Urinary bladder (tissue), 4 donors: ENCODE results near the gene ZNF79. TPM values are rescaled to one million over a fixed set of nuclear protein-coding genes. Genes with fewer than 3 reads are reported as not detected.
A peak's percentile ranks its signal among the peaks of the same experiment; 100 is the strongest.

Source experiments
- DNase-seq: peaks from one replicate; pipeline ENCODE4 v3.0.0-alpha.2; 2015; ENCODE audit errors: extremely low spot score
- H3K27ac ChIP-seq: one replicate; pipeline ENCODE4 v1.5.1; 2013; ENCODE audit warnings: low read depth, mild to moderate bottlenecking, moderate library complexity
- H3K36me3 ChIP-seq: one replicate; pipeline ENCODE4 v1.6.1; 2013; ENCODE audit warnings: mild to moderate bottlenecking, moderate library complexity; ENCODE audit not compliant: insufficient read depth
- H3K4me1 ChIP-seq: one replicate; pipeline ENCODE4 v1.6.1; 2013; ENCODE audit warnings: mild to moderate bottlenecking, moderate library complexity; ENCODE audit not compliant: insufficient read depth
- H3K4me3 ChIP-seq: one replicate; pipeline ENCODE4 v1.5.1; 2013; ENCODE audit warnings: low read depth, low read length
- WGBS: extraction: QIAGEN DNeasy Blood & Tissue Kit; methylation state at CpG from one replicate; pipeline ENCODE4 v1.1.7; 2013; 5-methylcytosine and 5-hydroxymethylcytosine counted together
- polyA plus RNA-seq: library from polyadenylated mRNA; stranded (reverse); fragments of 200-250 nt; gene quantifications from one replicate; pipeline ENCODE4 v1.2.3, GENCODE V29; 2013
- total RNA-seq: library from RNA; depleted of rRNA; stranded (reverse); fragments of >200 nt; gene quantifications from one replicate; pipeline ENCODE4 v1.2.3, GENCODE V29; 2014
- donor health status: healthy with polysubstance abuse.
- donor health status: healthy.

The ZNF79 gene
- total and polyA plus RNA-seq, 2 donors = 6.7 to 10.7 TPM

DNA sequence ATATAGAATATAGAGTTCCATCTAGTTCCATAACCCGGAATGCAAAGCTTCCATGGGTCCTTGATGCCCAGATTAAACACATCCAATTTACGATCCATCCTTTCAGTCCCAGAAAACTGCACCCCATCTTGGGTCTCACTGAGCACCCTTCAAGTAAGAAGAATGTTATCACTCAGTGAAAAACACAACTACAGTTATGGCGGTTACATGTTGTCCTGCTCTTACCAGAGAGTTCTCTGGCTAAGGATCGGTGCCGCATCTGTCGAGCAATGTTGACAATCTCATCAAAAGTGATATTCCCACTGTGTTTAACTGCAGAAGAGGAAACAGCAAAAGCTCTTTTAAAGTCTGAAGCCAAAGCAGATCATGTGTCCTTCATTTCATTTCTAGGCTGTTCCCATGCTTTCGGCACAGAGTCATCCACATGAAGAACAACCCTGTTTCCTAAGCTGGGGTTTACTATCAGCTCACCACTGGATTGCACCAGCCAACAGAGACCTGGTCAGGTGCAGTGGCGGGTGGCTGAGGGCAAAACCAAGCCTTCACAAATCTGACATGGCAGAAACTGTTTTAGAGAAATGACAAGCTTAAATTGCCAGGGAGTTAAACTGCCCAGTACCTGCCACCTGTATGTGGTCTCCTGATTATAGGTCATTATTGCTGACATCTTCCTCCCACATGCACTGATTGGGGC lies 24.1 kb downstream of the ZNF79 start:
- Histone ChIP-seq H3K27ac (no peak overlapping the region), H3K4me3 (no peak overlapping the region), H3K36me3 (no peaks in the 10 kb centered on the region), H3K4me1 (peaks cover 3% of the 10 kb centered on the region)
- 85% methylated on average over 8 of the region's 8 CpGs for WGBS
- DNase-seq = no peak

DNA sequence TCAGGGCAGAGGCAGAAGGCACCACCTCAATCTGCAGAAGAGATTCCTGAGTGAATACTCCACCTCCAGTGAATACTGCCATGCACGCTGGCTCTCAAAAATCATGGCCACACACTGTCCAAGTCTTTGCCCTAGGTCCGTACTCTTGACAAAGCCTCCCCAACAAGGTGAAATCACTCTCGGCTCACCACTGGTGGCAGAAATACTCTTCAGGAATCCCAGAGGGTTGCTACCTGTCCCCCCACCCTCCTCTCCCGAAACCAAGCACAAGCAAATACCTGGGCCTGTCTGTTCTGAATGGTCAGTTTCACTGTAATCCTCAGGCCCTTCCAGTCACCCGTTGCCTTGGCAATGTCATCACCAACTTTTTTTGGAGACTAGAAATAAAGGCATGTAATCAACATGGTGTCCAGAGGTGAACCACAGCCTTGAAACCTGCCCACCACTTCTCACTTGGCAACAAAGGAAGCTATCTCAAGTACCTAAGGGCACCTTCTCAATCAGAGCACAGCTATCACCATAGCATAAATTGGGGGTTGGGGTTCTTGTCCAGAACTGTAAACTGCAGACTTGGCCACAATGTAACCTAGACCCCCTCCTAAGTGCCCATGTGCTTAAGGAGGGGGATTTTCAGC lies 25.3 kb downstream of the ZNF79 start:
- no peaks in the 10 kb centered on the region for H3K36me3 ChIP-seq
- H3K4me3 ChIP-seq = peak overlapping the region; percentile 54
- WGBS = 46% methylated on average over 5 of the region's 5 CpGs
- no peak for DNase-seq
- H3K27ac ChIP-seq = no peak overlapping the region
- peaks cover 3% of the 10 kb centered on the region for H3K4me1 ChIP-seq

DNA sequence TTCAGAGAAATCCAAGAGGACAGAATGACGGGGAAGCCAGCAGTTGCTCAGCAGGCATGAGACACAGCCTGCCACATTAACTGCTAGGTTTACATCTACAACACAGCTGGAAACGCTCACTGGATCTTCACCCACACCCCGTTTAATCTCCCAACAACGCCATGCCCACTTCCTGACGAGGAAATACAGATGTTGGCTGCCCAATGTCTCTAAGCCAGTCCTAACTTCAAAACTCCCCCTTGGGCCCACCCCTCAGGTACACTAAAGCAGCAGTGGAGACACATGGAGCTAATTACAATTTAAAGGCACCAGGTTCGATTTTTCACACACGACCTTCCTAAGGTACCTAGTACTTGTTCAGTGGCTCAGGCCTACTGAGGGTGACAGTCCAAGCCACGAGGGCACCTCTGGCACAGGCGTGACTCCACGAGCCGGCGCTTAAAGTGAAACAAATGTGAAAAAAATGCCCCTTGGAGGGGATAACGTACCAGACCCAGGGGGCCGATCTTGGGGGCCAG lies 26.1 kb downstream of the ZNF79 start:
- H3K36me3 ChIP-seq = no peaks in the 10 kb centered on the region
- DNase-seq = no peak
- H3K4me3 ChIP-seq = peak overlapping the region; percentile 54
- under 1% methylated on average over 14 of the region's 14 CpGs for WGBS
- H3K4me1 ChIP-seq = peaks cover 3% of the 10 kb centered on the region
- H3K27ac ChIP-seq = peak overlapping the region; percentile 46

DNA sequence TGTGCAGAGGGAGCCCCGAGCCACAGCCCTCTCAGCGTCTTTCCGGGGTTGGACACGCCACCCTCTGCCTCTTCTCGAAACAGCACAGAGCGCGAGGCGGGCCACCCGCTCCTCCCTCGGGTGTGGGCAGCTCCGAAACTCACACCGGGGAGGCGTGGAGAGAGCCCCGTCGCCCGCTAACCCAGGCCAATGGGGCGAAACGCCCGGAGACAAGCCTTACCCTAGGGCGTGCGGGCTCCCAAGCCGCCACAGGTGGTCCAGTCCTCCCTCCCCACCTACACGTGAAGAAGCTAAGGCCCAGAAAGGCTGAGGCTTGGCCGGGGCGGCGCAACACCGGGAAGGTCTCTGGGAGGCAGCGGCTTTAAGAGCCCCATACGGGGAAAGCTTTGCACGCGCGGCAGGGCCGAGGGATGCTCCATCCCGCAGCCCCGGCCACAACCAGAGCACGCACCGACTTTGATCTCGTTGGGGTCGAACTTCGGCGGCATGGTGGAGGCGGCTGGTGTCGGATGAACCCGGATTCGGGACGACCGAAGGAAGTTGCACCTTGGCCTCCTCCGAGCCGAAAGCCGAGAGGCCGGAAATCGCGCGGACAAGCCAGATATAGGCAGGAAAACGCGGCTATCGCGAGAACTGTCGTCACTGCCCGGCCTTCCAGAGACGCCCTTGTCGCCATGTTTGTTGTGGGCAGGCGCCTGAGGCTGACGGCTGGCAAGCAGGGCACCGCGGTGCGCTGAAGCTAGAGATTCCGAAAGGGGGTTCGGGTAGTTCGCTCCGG lies 26.8 kb downstream of the ZNF79 start, which contains the start of the genes LRSAM1 and RPL12:
Gene LRSAM1 (plus strand): TSS at position 681 of the 778 bp plus-strand sequence. CDS start 3,018 bp downstream, outside the sequence.
Gene RPL12 (minus strand): TSS at position 577 of the 778 bp plus-strand sequence. CDS start 89 bp downstream, at position 488.
- peak within 1 kb of the TSS; percentile 54 for H3K4me3 ChIP-seq
- 2% methylated on average over 71 of the region's 71 CpGs for WGBS
- H3K27ac ChIP-seq = peak within 1 kb of the TSS; percentile 85
- H3K4me1 ChIP-seq = peaks cover 3% of the 10 kb centered on the region
- DNase-seq = peak; percentile 93
- no peaks in the 10 kb centered on the region for H3K36me3 ChIP-seq

DNA sequence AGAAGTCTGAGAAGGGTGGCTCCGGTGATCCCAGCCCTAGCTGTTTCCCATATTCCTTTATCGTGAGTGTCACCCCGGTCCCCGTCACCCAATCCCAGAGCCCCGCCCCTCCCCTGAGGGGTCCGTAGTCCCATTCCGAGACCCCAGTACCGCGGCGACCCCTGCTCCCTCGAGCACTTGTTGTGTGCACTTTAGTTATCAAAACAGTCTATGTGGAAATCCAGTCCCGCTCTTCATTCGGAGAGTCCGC lies 27.4 kb downstream of the ZNF79 start:
- Histone ChIP-seq H3K4me1 (peaks cover 3% of the 10 kb centered on the region), H3K4me3 (peak overlapping the region; percentile 54), H3K27ac (peak overlapping the region; percentile 85), H3K36me3 (no peaks in the 10 kb centered on the region)
- WGBS = under 1% methylated on average over 14 of the region's 14 CpGs
- DNase-seq = no peak

GRCh38 chr9:127451858-127452656 lies 27.9 kb downstream of the ZNF79 start:
- WGBS = 10% methylated on average over 29 of the region's 29 CpGs
- Histone ChIP-seq H3K27ac (no peak overlapping the region), H3K36me3 (no peaks in the 10 kb centered on the region), H3K4me1 (peaks cover 3% of the 10 kb centered on the region), H3K4me3 (peak overlapping the region; percentile 54)
- no peak for DNase-seq

DNA sequence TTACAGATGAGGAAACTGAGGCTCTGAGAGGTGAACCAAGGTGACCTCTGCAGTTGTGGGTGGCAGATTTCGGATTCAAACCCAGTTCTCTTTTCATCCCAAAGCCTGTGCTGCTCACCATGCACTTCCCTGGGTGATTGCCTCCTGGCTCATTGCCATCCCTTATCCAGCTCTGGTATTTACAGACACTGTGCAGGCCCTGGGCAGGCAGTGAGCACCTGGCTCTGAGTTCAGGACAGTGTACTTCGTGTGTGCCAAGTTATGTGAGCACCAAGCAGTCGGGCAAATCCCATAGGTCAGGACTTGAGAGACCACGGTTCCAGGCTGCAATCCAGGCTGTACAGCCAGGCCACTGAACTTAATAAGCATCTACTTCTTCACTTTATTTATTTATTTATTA lies 28.5 kb downstream of the ZNF79 start:
- no peak for DNase-seq
- Histone ChIP-seq H3K27ac (no peak overlapping the region), H3K4me1 (peaks cover 3% of the 10 kb centered on the region), H3K4me3 (no peak overlapping the region), H3K36me3 (no peaks in the 10 kb centered on the region)
- 37% methylated on average over 4 of the region's 4 CpGs for WGBS

- no peak overlapping the region for H3K4me3 ChIP-seq
- 66% methylated on average over 6 of the region's 6 CpGs for WGBS
- no peak overlapping the region for H3K27ac ChIP-seq
- H3K36me3 ChIP-seq = no peaks in the 10 kb centered on the region
- DNase-seq = no peak
- no peaks in the 10 kb centered on the region for H3K4me1 ChIP-seq
Measured at GRCh38 chr9:127455324-127455992, 31.3 kb downstream of the ZNF79 start.

GRCh38 chr9:127457191-127457878 lies 33.2 kb downstream of the ZNF79 start:
- WGBS = 80% methylated on average over 17 of the region's 17 CpGs
- H3K36me3 ChIP-seq = peaks cover 2% of the 10 kb centered on the region
- no peak overlapping the region for H3K27ac ChIP-seq
- no peak for DNase-seq
- H3K4me1 ChIP-seq = no peaks in the 10 kb centered on the region
- H3K4me3 ChIP-seq = no peak overlapping the region

DNA sequence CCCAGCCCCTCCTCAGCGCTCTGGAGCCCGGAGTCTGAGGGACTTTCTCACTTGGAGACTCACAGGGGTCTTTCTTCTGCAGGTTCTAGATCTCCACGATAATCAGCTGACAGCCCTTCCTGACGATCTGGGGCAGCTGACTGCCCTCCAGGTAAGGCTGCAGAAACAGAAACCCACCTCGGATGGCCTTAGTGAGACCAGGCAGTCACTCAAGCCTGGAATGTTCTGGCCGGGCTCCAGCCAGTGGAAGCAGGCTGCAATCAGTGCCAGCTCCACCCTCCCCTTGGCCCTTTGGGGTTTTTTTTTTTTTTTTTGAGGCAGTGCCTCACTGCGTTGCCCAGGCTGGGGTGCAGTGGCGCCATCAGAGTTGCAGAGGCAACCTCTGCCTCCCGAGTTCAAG lies 34.7 kb downstream of the ZNF79 start:
- no peak overlapping the region for H3K27ac ChIP-seq
- 77% methylated on average over 9 of the region's 9 CpGs for WGBS
- H3K4me3 ChIP-seq = no peak overlapping the region
- DNase-seq = no peak
- H3K36me3 ChIP-seq = peaks cover 2% of the 10 kb centered on the region
- no peaks in the 10 kb centered on the region for H3K4me1 ChIP-seq

DNA sequence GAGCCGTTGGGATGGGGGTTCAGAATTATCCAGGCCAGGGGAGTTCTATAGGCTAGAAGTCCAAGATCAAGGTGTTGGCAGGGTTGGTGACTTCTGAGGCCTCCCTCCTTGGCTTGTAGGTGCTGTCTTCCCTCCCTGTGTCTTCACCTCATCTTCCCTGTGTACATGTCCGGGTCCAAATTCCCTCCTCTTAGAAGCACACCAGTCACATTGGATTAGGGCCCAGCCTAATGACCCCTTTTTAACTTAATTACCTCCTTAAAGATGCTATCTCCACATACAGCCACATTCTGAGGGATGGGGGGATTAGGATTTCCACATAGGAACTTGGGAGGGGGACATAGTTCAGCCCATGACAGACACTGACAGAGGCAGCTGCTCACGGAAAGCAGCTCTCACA lies 39.2 kb downstream of the ZNF79 start:
- no peak overlapping the region for H3K27ac ChIP-seq
- 71% methylated on average over 3 of the region's 3 CpGs for WGBS
- no peak overlapping the region for H3K4me3 ChIP-seq
- no peak for DNase-seq
- peaks cover 2% of the 10 kb centered on the region for H3K36me3 ChIP-seq
- no peaks in the 10 kb centered on the region for H3K4me1 ChIP-seq

DNA sequence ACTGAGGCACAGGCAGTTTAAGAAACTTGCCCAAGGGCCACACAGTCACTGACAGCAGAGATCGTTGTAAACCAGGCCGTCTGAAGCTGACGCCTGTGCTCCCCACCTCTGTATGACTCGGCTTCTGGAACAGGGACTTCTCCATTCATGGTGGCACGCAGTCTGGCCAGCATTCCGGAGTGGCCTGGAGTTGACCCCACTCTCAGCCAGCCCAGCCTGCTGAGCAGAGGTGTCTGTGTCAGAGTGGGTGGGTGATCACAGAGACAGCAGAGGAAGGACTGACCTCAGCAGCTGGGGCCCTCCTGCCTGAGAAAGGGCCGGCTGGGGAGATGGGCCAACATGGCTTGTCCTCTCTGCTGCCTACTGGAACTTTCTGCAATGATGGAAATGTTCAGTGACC lies 39.7 kb downstream of the ZNF79 start:
- H3K4me1 ChIP-seq = no peaks in the 10 kb centered on the region
- WGBS = 49% methylated on average over 7 of the region's 7 CpGs
- no peak overlapping the region for H3K4me3 ChIP-seq
- DNase-seq = no peak
- H3K36me3 ChIP-seq = peaks cover 2% of the 10 kb centered on the region
- no peak overlapping the region for H3K27ac ChIP-seq
